Fibroblast of mammary gland (primary cell): Measurements from ENCODE around the gene FAM13C.
"Not testable (repeated sequence)": the region's sequence is repeated elsewhere in the genome, so short reads cannot be mapped to it uniquely, and the experiment has no call there.

Source experiments
- DNase-seq: peaks from one replicate; pipeline ENCODE4 v3.0.0-alpha.2; 2010; ENCODE audit warnings: low read depth
- H3K4me3 ChIP-seq: 2 replicates; pipeline ENCODE4 v1.5.1; 2011; ENCODE audit warnings: low read depth, mild to moderate bottlenecking, low read length, moderate library complexity; ENCODE audit not compliant: control insufficient read depth
- TF ChIP-seq, protein P1 (sequence below): conservative IDR thresholded peaks from 2 replicates; pipeline ENCODE4 v1.5.1; 2011; ENCODE audit warnings: low read depth, low read length, inconsistent platforms; ENCODE audit not compliant: control insufficient read depth, insufficient read depth

Gene FAM13C

GRCh38 chr10:59227136-59227673 lies 135.1 kb downstream of the FAM13C start:
- TF ChIP-seq, protein P1, sequence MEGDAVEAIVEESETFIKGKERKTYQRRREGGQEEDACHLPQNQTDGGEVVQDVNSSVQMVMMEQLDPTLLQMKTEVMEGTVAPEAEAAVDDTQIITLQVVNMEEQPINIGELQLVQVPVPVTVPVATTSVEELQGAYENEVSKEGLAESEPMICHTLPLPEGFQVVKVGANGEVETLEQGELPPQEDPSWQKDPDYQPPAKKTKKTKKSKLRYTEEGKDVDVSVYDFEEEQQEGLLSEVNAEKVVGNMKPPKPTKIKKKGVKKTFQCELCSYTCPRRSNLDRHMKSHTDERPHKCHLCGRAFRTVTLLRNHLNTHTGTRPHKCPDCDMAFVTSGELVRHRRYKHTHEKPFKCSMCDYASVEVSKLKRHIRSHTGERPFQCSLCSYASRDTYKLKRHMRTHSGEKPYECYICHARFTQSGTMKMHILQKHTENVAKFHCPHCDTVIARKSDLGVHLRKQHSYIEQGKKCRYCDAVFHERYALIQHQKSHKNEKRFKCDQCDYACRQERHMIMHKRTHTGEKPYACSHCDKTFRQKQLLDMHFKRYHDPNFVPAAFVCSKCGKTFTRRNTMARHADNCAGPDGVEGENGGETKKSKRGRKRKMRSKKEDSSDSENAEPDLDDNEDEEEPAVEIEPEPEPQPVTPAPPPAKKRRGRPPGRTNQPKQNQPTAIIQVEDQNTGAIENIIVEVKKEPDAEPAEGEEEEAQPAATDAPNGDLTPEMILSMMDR, result peak; percentile 1
- no peak overlapping the region for H3K4me3 ChIP-seq
- no peak for DNase-seq

- TF ChIP-seq, protein P1, result no peak
- DNase-seq, result no peak
- no peak overlapping the region for H3K4me3 ChIP-seq
Measured at GRCh38 chr10:59225211-59225610, 137.1 kb downstream of the FAM13C start.

DNA sequence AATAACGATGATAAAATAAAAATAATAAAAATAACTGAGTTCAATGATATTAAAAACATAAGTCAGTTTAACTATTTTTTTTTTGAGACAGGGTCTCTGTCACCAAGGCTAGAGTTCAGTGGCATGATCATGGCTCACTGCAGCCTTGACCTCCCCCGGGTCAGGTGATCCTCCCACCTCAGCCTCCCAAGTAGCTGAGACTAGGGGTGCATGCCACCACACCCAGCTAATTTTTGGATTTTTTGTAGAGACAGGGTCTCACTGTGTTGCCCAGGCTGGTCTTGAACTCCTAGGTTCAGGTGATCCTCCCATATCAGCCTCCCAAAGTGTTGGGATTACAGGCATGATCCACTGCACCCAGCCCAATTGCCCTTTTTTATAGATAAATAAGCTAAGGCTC lies 138.8 kb downstream of the FAM13C start:
- DNase-seq, H3K4me3 ChIP-seq: not testable (repeated sequence)

GRCh38 chr10:59222788-59223187 lies 139.6 kb downstream of the FAM13C start:
- TF ChIP-seq, protein P1, result no peak
- no peak for DNase-seq
- no peak overlapping the region for H3K4me3 ChIP-seq

GRCh38 chr10:59216178-59216869 lies 146.0 kb downstream of the FAM13C start:
- no peak for DNase-seq
- TF ChIP-seq, protein P1, result no peak
- H3K4me3 ChIP-seq, result no peak overlapping the region

DNA sequence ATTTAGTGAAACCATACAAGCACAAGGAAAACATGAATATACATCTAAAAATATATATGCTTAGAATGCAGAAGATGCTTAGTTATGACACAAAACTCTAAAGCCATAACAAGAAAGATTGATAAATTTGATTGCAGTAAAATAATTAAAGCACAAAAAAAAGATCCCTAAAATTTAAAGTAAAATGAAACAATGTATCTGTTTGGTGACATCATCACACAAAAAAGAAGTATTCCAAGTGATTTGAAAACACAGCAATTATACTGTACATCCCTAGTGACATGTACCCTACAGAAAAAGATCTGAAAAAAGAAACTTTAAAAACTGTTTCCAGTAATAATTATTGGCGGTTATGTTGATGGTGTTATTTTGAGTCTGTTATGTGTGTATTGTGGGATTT lies 148.2 kb downstream of the FAM13C start:
- no peak overlapping the region for H3K4me3 ChIP-seq
- no peak for DNase-seq
- TF ChIP-seq, protein P1, result no peak

GRCh38 chr10:59212301-59212798 lies 150.0 kb downstream of the FAM13C start:
- TF ChIP-seq, protein P1, result no peak
- H3K4me3 ChIP-seq, result no peak overlapping the region
- DNase-seq, result no peak
